ENCODE results near the gene CELF2.

Gene CELF2

DNA sequence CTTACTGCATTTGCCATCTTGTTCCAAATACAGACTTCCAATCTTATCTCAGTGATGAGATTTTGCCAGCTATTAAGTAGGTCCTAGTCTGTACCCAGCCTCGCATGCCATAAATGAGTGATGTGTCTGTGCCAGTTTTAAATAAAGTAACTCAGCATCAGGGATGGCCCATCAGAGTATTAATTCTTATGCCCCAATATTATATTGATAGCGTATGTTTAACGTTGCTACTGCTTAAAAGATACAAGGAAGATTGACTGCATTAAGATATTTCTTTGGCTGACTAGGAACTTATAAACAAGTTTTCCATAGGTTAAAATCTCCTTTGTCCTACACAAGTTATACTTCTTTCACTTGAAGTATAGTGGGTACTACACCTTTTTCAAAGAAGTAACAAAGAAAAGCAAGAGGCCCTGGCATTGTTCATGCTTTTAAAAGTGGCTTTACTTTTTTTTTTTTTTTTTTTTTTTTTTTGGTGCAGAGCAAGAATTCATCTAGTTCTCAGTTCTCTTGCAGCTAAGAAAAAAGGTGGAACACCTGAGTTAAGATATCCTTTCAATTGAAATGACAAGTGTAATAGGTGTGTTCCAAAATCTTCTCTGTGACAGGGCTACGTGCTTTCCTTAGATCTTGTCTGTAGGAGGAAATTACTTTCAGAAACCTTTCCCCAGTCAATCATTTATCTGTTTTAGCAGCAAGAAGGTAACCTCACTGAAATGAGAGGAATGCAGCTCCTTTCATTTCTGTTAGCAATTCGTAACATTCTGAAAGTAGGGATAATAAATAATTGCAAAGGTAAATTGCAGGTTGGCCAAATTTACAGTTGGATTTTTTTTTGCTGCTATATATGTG lies 245.0 kb downstream of the CELF2 start:
- no peak for DNase-seq (ENCODE audit: low read depth in 2 of 3, low spot score in 1 of 3)

- DNase-seq (ENCODE audit: low read depth in 2 of 3, low spot score in 1 of 3), result no peak
Measured at GRCh38 chr10:11263767-11264166, 246.1 kb downstream of the CELF2 start.

- no peak for DNase-seq (ENCODE audit: low read depth in 2 of 3, low spot score in 1 of 3)
Measured at GRCh38 chr10:11264296-11265048, 246.8 kb downstream of the CELF2 start.

- no peak for DNase-seq (ENCODE audit: low read depth in 2 of 3, low spot score in 1 of 3)
Measured at GRCh38 chr10:11265484-11265883, 247.8 kb downstream of the CELF2 start.

DNA sequence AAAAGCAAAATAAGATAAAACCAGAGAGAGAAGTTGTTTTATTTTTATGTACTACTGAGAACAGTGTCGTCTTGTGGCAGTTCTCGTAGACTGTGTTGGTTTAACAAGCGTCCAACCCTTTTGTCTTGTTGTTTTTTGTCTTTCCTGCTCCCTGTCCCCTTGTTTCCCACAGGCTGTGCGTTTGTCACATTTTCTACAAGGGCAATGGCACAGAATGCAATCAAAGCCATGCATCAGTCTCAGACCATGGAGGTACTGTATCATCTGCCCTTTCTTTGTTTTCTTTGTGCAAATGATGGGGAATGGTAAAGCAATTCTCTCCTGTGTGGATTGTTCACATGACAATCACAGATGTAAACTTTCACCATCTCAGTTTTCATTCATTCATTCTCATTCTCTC lies 248.8 kb downstream of the CELF2 start:
- DNase-seq (ENCODE audit: low read depth in 2 of 3, low spot score in 1 of 3), result no peak

GRCh38 chr10:11270135-11270857 lies 252.6 kb downstream of the CELF2 start:
- peak; percentile 65 to 79 (median 71) for DNase-seq (ENCODE audit: low read depth in 2 of 3, low spot score in 1 of 3)

- DNase-seq (ENCODE audit: low read depth in 2 of 3, low spot score in 1 of 3), result no peak
Measured at GRCh38 chr10:11270858-11271179, 253.1 kb downstream of the CELF2 start.

DNA sequence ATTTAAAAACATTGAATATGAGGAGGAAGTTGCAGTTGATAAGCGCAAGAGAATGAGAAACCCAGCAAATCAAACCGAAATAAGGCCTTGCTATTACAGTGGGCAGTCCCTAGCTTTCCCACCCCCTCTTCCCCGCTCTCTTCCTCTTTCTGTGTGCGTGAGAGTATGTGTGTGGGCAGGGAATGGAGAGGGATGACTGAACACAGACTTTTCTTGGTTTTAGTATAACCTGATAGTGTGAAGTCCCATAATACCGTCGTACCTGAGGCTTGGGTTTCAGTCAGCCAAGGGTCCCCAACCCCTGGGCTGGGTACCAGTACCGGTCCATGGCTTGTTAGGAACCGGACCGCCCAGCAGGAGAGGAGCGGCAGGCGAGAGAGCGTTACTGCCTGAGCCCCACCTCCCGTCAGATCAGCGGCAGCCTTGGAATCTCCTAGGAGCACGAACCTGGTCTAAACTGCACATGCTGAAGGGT lies 255.3 kb downstream of the CELF2 start:
- DNase-seq (ENCODE audit: low read depth in 2 of 3, low spot score in 1 of 3), result peak; percentile 16 to 47 (median 43)

GRCh38 chr10:11274452-11274851 lies 256.8 kb downstream of the CELF2 start:
- no peak for DNase-seq (ENCODE audit: low read depth in 2 of 3, low spot score in 1 of 3)

DNA sequence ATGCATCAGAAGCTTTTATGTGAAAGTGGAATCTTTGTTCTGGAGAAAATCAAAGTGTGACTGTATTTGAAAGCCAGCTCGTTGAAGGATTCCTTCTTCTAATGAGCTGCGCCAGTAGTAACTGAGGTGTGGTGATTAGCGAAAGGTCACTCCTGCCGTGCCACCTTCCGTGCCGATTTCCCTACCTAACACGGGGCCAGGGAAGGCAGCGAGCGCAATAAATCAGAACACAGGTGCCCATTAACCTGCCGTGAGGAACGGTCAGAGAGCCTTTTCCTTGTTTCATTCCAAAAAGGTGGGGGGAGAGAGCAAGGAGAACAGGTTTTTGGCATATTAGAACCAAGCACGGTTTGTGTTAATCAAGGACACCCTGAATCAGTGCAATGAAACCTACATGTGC lies 258.0 kb downstream of the CELF2 start:
- no peak for DNase-seq (ENCODE audit: low read depth in 2 of 3, low spot score in 1 of 3)

GRCh38 chr10:11276449-11276990 lies 258.8 kb downstream of the CELF2 start:
- no peak for DNase-seq (ENCODE audit: low read depth in 2 of 3, low spot score in 1 of 3)

DNA sequence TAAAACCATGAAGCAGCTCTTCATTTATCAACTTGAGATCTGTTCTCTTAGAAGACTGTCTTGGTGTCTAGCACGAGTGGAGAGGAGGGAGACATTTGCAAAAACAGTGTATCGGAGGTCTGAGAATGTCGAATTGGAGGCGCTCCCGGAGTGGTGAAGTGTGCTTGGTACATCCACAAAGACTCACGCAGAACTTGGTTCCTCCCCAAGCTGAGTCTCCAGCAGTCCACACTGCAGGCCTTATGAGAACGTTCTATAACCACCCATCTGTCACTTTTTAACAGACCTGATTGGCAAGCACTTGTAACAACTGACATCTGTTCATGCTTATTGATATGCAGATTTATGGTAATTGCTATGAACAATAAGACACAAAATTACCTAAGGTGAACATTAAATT lies 261.6 kb downstream of the CELF2 start:
- no peak for DNase-seq (ENCODE audit: low read depth in 2 of 3, low spot score in 1 of 3)

DNA sequence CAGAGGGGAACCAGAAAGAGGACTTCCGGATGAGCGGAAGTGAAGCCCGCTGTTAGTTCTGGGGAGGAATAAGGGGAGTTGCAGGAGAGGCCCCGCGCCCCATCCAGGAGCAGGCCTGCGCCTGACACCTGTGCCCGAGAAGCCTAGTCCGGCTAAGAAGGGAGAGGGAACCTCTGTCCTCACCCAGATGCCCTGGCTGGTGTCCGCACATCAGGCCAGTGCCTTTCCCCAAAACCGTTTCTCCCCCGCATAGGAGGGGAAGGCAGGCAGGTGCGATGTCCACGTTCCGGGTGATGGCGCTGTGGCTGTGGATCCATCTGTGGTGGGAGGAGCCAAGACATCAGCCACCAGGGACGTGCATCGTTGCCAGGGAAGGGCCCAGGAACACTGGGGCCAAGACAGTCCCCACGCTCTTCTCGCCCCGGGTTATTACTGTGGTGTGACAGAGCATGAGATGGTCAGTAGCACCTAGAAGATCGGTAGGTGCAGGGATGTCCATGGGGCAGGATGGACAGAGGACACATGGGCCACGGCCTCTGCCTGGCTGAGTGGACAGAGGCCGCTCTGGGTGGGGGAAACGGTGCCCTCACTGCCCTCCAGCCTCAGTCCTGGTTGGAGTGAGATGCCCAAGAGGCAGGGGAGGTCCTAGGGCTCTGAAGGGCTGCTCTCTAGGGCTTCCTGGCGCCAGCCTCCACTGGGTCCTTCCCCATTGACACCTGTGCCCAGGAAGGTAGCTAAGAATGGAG lies 262.7 kb downstream of the CELF2 start:
- no peak for DNase-seq (ENCODE audit: low read depth in 2 of 3, low spot score in 1 of 3)

DNA sequence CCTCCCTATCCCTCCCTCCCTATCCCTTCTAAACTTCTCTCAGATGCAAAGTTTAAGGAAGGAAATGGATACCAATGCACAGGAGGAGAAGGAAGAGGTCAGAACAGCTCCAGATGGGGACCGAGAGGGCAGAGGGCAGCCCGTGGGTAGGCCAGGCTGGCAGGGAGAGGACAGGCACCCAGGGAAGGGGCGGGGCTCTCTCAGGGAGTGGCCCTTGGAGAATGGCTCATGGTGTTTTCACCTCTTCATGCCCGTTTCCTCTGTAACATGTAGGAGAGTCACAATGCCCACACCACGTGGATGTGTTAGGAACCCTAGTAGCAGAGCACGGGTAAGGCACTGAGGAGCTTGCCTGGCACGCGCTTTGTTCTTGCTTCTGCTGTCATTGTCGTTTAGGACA lies 264.5 kb downstream of the CELF2 start:
- DNase-seq (ENCODE audit: low read depth in 2 of 3, low spot score in 1 of 3), result no peak

GRCh38 chr10:11282661-11283060 lies 265.0 kb downstream of the CELF2 start:
- DNase-seq (ENCODE audit: low read depth in 2 of 3, low spot score in 1 of 3), result no peak

GRCh38 chr10:11284291-11285085 lies 266.8 kb downstream of the CELF2 start:
- no peak for DNase-seq (ENCODE audit: low read depth in 2 of 3, low spot score in 1 of 3)

GRCh38 chr10:11285171-11285570 lies 267.5 kb downstream of the CELF2 start:
- DNase-seq (ENCODE audit: low read depth in 2 of 3, low spot score in 1 of 3), result no peak

GRCh38 chr10:11286261-11286852 lies 268.7 kb downstream of the CELF2 start:
- DNase-seq (ENCODE audit: low read depth in 2 of 3, low spot score in 1 of 3), result no peak

- DNase-seq (ENCODE audit: low read depth in 2 of 3, low spot score in 1 of 3), result no peak
Measured at GRCh38 chr10:11288302-11288701, 270.6 kb downstream of the CELF2 start.
